Measurements from ENCODE around the gene C19orf12. TPM values are rescaled to one million over a fixed set of nuclear protein-coding genes. Genes with fewer than 3 reads are reported as not detected.

Gene C19orf12
- polyA plus RNA-seq, 1 donor, result 26.5 TPM

DNA sequence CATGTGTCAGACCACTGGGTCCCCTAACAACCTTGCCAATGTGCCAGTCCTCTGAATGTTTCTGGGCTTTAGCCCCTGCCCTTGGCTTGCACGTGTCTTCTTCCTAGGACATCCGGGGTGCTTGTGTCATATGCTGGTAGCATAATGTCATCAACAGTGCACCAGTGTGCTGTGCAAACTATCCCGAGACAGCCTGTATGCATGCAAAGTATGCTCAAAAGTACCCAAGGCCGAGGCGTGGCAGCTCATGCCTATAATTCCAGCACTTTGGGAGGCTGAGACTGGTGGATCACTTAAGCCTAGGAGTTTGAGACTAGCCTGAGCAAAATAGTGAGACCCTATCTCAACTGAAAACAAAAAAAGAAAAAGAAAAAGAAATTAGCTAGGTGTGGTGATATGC, 20.8 kb upstream of the C19orf12 start:
- peaks cover 9% of the 10 kb centered on the region for H3K27me3 ChIP-seq (ENCODE audit: control insufficient read depth, insufficient read depth, low read length)
- no peaks in the 10 kb centered on the region for H3K9me3 ChIP-seq (ENCODE audit: control insufficient read depth, low read depth, low read length)
- no peak for DNase-seq
- no peaks in the 10 kb centered on the region for H3K36me3 ChIP-seq (ENCODE audit: control insufficient read depth, insufficient read depth, low read length)
- H3K4me3 ChIP-seq (ENCODE audit: low read length), result no peak overlapping the region
- H3K27ac ChIP-seq (ENCODE audit: low read length), result no peak overlapping the region
- no CpG with 5 or more reads among the region's 5 CpGs for WGBS (ENCODE audit: insufficient coverage, low lambda C conversion rate)
- no peaks in the 10 kb centered on the region for H3K4me1 ChIP-seq (ENCODE audit: control insufficient read depth, insufficient read depth, low read length)

DNA sequence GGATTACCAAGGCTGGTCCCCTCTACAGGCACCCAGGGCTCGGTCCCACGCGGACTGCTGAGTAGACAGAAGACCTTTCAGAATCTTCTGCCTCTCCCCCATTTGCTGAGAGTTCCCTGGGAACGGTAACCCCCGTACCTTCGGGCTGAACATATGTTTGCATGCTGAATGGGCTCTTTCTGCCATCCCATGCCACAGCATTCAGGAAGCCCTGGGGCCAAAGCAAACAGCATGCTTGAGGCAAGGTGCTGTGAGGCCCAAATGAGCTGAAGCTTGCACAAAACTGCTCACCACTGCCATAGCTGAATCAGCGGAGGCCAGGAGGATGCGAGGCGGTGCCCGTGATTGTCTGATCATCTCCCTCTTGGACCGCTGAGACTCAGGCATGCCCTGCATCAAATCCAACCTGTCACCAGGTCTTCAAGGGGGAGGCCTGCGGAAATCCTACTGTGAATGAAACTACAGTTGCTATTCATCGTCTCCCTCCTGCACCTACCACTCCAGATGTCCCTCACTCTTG, 16.3 kb upstream of the C19orf12 start:
- Histone ChIP-seq H3K4me1 (ENCODE audit: control insufficient read depth, insufficient read depth, low read length) (no peaks in the 10 kb centered on the region), H3K36me3 (ENCODE audit: control insufficient read depth, insufficient read depth, low read length) (no peaks in the 10 kb centered on the region), H3K27me3 (ENCODE audit: control insufficient read depth, insufficient read depth, low read length) (peaks cover 12% of the 10 kb centered on the region), H3K27ac (ENCODE audit: low read length) (no peak overlapping the region), H3K9me3 (ENCODE audit: control insufficient read depth, low read depth, low read length) (no peaks in the 10 kb centered on the region), H3K4me3 (ENCODE audit: low read length) (no peak overlapping the region)
- no peak for DNase-seq
- 94% methylated on average over 3 of the region's 13 CpGs for WGBS (ENCODE audit: insufficient coverage, low lambda C conversion rate)

DNA sequence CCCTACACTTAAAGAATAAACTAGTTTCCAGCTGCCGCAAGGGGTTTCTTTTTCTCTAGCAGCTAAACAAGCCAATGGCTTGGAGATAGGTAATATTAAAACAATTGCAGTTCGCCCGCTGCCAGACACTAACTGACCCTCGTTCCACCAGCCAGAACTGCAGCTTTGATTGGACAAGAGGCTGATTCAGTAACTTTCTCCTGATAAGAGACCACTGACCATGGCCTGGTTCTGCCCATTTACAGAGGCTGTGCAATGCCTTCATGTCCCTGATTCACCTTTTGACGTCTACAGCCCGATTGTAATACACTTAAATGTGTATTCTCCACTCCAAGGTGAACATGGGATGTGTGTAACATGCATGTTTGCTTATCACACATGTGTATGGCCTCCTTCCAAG, 12.8 kb upstream of the C19orf12 start:
- no peak for DNase-seq
- peaks cover 4% of the 10 kb centered on the region for H3K9me3 ChIP-seq (ENCODE audit: control insufficient read depth, low read depth, low read length)
- no CpG with 5 or more reads among the region's 6 CpGs for WGBS (ENCODE audit: insufficient coverage, low lambda C conversion rate)
- H3K36me3 ChIP-seq (ENCODE audit: control insufficient read depth, insufficient read depth, low read length), result no peaks in the 10 kb centered on the region
- no peaks in the 10 kb centered on the region for H3K4me1 ChIP-seq (ENCODE audit: control insufficient read depth, insufficient read depth, low read length)
- H3K27me3 ChIP-seq (ENCODE audit: control insufficient read depth, insufficient read depth, low read length), result peaks cover 36% of the 10 kb centered on the region
- H3K4me3 ChIP-seq (ENCODE audit: low read length), result no peak overlapping the region
- H3K27ac ChIP-seq (ENCODE audit: low read length), result no peak overlapping the region

DNA sequence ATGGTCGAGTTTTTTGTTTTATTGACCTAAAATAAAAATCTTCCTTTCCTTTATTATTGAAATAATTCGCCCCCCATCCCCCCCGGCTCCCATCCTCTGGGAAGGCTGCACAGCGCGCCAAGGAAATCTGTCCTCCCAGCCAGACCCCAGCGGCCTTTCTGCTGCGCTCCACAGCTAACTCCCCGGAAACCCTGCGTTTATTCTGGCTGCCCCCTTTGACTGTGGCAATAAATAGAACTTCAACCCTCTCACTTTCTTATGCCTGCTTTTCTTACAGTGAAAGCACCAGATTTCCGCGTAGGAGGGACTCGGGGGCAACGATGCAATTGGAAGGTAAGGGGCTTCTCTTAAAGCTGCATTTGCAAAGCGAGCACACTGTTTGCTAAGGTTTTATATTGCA, 9.7 kb upstream of the C19orf12 start:
- DNase-seq, result no peak
- H3K36me3 ChIP-seq (ENCODE audit: control insufficient read depth, insufficient read depth, low read length), result no peaks in the 10 kb centered on the region
- H3K27ac ChIP-seq (ENCODE audit: low read length), result no peak overlapping the region
- peaks cover 4% of the 10 kb centered on the region for H3K9me3 ChIP-seq (ENCODE audit: control insufficient read depth, low read depth, low read length)
- WGBS (ENCODE audit: insufficient coverage, low lambda C conversion rate), result no CpG with 5 or more reads among the region's 14 CpGs
- peaks cover 33% of the 10 kb centered on the region for H3K27me3 ChIP-seq (ENCODE audit: control insufficient read depth, insufficient read depth, low read length)
- no peak overlapping the region for H3K4me3 ChIP-seq (ENCODE audit: low read length)
- no peaks in the 10 kb centered on the region for H3K4me1 ChIP-seq (ENCODE audit: control insufficient read depth, insufficient read depth, low read length)

DNA sequence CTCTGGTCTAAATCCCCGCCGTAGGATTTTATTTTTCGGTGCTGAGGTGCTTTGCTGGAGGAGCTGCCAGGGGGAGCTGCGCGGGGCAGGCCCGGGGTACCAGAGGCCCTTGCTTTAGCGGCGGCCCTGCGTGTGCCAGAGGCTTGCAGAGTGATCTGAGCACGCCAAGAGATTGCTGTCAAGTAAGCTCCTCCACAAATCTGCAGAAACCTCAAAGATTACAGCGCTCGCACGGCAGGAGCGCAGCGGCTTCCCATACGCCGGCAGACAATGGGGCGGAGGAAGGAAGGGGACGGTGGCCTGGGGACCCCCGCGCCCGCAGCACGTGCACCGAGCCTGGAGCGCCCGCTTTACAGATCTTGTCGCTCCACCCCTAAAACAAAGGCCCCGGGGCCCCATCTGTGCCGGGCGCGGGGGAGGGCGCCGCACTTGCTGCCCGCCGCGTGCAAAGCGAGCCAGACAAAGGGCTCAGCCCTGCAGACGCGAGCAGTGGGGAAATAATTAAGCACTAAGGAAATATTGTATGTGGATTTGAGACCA, 9.1 kb upstream of the C19orf12 start:
- H3K36me3 ChIP-seq (ENCODE audit: control insufficient read depth, insufficient read depth, low read length), result no peaks in the 10 kb centered on the region
- H3K4me1 ChIP-seq (ENCODE audit: control insufficient read depth, insufficient read depth, low read length), result no peaks in the 10 kb centered on the region
- H3K27ac ChIP-seq (ENCODE audit: low read length), result no peak overlapping the region
- peaks cover 4% of the 10 kb centered on the region for H3K9me3 ChIP-seq (ENCODE audit: control insufficient read depth, low read depth, low read length)
- H3K27me3 ChIP-seq (ENCODE audit: control insufficient read depth, insufficient read depth, low read length), result peaks cover 33% of the 10 kb centered on the region
- DNase-seq, result peak in 1 of 2 donors; percentile 31
- no CpG with 5 or more reads among the region's 39 CpGs for WGBS (ENCODE audit: insufficient coverage, low lambda C conversion rate)
- H3K4me3 ChIP-seq (ENCODE audit: low read length), result peak overlapping the region; percentile 9

DNA sequence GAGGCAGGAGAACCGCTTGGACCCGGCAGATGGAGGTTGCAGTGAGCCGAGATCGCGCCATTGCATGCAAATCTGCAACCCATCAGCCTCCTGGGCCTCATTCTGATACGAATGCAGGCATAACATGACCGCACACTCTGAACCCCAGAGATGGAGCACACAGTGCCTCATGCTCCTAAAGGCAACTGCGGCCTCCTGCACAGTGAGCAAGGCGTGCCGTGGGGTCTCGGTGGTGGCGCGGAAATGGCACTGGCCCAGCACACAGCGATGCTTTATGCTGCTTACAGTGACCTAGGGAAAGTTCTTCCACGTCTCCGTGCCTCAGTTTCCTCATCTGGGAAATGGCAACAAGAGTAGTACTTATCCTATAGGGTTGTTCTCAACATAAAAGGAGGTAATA, 2.0 kb upstream of the C19orf12 start:
- Histone ChIP-seq H3K4me1 (ENCODE audit: control insufficient read depth, insufficient read depth, low read length) (peaks cover 5% of the 10 kb centered on the region), H3K4me3 (ENCODE audit: low read length) (no peak overlapping the region), H3K9me3 (ENCODE audit: control insufficient read depth, low read depth, low read length) (no peaks in the 10 kb centered on the region), H3K27me3 (ENCODE audit: control insufficient read depth, insufficient read depth, low read length) (no peaks in the 10 kb centered on the region), H3K36me3 (ENCODE audit: control insufficient read depth, insufficient read depth, low read length) (no peaks in the 10 kb centered on the region), H3K27ac (ENCODE audit: low read length) (no peak overlapping the region)
- no CpG with 5 or more reads among the region's 16 CpGs for WGBS (ENCODE audit: insufficient coverage, low lambda C conversion rate)
- DNase-seq, result no peak

DNA sequence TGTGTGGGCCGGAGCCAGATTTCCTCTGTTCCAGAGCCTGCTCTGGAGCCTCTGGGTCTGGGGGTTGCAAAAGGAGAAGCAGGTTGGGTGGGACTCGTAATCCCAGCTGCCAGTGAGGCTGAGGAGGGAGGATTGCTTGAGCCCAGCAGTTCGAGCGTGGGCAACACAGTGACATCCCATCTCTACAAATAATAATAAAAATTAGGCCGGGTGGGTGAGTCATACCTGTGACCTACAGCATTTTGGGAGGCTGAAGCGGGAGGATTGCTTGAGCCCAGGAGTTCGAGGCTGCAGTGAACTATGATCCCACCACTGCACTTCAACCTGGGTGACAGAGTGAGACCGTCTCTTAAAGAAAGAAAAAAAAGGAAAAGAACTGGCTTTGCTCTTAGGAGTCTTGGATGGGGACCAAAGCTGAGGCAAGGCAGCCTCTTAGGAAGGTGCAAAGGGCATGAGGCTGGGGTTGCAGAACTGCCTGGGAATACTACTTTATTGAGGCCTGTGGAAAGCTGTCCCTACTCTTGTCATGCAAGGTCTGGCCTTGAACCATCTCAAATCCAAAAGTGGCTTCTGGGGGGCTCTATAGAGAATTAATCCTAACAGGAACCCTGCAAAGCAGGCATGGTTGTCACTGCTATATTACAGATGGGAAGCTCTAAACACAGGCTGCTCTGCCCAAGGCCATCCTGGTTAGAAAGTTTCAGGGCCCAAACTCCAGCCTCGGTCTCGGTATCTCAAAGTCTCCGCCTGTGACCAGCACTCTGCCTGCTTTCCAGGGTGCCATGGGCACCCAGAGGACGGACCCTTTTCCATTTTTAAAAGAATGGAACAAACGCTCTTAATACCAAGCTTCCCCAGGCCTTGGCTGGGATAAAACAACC, 880 bp upstream of the C19orf12 start:
- H3K27ac ChIP-seq (ENCODE audit: low read length), result peak overlapping the region; percentile 90
- WGBS (ENCODE audit: insufficient coverage, low lambda C conversion rate), result no CpG with 5 or more reads among the region's 13 CpGs
- H3K36me3 ChIP-seq (ENCODE audit: control insufficient read depth, insufficient read depth, low read length), result no peaks in the 10 kb centered on the region
- peak; percentile 48 to 82 for DNase-seq
- H3K9me3 ChIP-seq (ENCODE audit: control insufficient read depth, low read depth, low read length), result no peaks in the 10 kb centered on the region
- H3K4me3 ChIP-seq (ENCODE audit: low read length), result peak overlapping the region; percentile 65
- H3K4me1 ChIP-seq (ENCODE audit: control insufficient read depth, insufficient read depth, low read length), result peaks cover 5% of the 10 kb centered on the region
- H3K27me3 ChIP-seq (ENCODE audit: control insufficient read depth, insufficient read depth, low read length), result no peaks in the 10 kb centered on the region

DNA sequence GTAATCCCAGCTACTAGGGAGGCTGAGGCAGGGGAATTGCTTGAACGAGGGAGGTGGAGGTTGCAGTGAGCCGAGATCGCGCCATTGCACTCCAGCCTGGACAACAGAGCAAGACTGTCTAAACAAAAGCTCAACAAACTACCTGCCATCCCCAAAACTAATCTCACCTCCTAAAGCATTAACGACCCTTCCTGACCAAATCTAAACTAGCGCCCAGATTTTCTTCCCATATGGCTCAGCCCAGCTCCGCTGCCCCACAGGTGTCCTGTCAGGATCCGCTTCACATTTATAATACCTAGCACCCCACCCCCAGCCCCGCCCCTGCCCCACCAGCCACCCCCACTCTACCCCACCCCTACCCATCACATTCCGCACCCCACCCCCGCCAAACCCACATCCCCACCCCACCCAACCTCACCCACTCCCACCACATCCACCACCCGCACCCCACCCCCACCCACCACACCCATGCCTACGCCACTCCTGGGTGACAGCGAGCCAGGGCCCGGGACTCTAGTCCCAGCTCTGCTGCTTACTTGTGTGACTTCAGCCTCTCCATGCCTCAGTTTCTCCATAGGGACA, 599 bp downstream of the C19orf12 start:
- H3K27ac ChIP-seq (ENCODE audit: low read length), result peak overlapping the region; percentile 77
- no peaks in the 10 kb centered on the region for H3K36me3 ChIP-seq (ENCODE audit: control insufficient read depth, insufficient read depth, low read length)
- no peak for DNase-seq
- H3K4me3 ChIP-seq (ENCODE audit: low read length), result peak overlapping the region; percentile 69
- WGBS (ENCODE audit: insufficient coverage, low lambda C conversion rate), result no CpG with 5 or more reads among the region's 15 CpGs
- no peaks in the 10 kb centered on the region for H3K9me3 ChIP-seq (ENCODE audit: control insufficient read depth, low read depth, low read length)
- H3K4me1 ChIP-seq (ENCODE audit: control insufficient read depth, insufficient read depth, low read length), result peaks cover 6% of the 10 kb centered on the region
- H3K27me3 ChIP-seq (ENCODE audit: control insufficient read depth, insufficient read depth, low read length), result no peaks in the 10 kb centered on the region

DNA sequence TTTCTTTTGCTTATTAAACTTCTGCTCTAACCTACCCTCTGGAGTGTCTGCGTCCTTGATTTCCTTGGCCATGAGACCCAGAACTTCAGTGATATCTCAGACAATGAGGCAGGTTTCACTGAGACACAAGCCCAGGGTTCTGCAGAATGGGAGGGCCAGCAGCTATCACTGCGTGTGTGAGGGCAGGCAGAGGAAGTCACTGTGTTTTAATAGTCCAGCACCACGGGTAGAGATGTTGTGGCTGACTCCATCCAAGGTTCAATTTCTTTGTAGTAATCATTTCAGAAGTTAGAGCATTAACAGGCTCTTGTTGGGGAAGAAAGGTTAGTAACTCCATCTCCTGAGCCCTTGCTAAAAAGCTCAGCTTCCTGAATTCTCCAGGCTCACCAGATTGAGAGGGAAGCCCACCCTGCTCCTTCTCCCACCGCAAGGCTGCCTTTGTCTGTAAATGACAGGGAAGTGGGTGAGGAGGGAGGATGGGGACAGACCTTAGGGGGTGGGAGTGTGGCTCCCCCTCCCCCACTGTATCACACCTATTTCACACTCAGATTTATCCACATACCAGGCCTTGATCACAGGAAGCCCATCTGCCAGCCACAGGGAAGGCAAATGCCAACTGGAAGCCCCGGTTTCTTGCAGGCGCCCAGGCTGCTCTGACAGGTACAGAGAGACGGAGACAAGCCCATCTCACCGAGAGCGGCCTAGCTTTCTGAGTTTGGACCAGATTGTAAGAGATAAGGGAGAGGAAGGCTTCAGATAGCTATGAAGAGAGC, 2.1 kb downstream of the C19orf12 start:
- no peaks in the 10 kb centered on the region for H3K9me3 ChIP-seq (ENCODE audit: control insufficient read depth, low read depth, low read length)
- H3K27ac ChIP-seq (ENCODE audit: low read length), result no peak overlapping the region
- WGBS (ENCODE audit: insufficient coverage, low lambda C conversion rate), result no CpG with 5 or more reads among the region's 9 CpGs
- no peak overlapping the region for H3K4me3 ChIP-seq (ENCODE audit: low read length)
- DNase-seq, result no peak
- no peaks in the 10 kb centered on the region for H3K36me3 ChIP-seq (ENCODE audit: control insufficient read depth, insufficient read depth, low read length)
- H3K27me3 ChIP-seq (ENCODE audit: control insufficient read depth, insufficient read depth, low read length), result no peaks in the 10 kb centered on the region
- peaks cover 18% of the 10 kb centered on the region for H3K4me1 ChIP-seq (ENCODE audit: control insufficient read depth, insufficient read depth, low read length)

DNA sequence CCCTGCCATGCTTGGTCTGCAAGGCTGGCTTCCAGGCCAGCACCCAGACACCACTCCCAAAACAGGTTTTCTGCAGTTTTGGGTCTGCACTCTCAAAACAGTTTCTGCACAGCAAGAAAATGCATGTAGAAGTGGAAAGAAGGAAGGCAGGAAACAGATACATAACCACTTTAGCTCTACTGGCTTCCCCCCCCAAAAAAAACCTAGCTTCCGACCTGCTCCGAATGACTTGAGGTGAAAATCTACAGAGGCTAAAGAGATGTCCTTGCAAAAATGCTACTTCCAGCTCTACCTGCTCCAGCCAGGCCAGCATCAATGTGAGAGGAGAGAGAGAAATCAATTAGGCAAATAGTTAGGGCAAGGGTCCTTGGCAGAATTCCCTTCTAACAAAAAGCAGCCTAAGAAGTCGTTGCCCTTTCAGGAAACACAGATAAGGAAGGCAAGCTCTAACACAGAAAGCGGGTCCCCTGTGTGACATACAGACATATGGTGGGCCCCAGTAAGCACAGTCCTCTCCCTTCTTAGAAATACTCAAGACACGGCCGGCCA, 3.4 kb downstream of the C19orf12 start:
- H3K27ac ChIP-seq (ENCODE audit: low read length), result no peak overlapping the region
- DNase-seq, result no peak
- no peaks in the 10 kb centered on the region for H3K9me3 ChIP-seq (ENCODE audit: control insufficient read depth, low read depth, low read length)
- H3K4me1 ChIP-seq (ENCODE audit: control insufficient read depth, insufficient read depth, low read length), result peaks cover 28% of the 10 kb centered on the region
- H3K36me3 ChIP-seq (ENCODE audit: control insufficient read depth, insufficient read depth, low read length), result peaks cover 7% of the 10 kb centered on the region
- no peaks in the 10 kb centered on the region for H3K27me3 ChIP-seq (ENCODE audit: control insufficient read depth, insufficient read depth, low read length)
- WGBS (ENCODE audit: insufficient coverage, low lambda C conversion rate), result no CpG with 5 or more reads among the region's 6 CpGs
- no peak overlapping the region for H3K4me3 ChIP-seq (ENCODE audit: low read length)

Measured in large intestine (tissue), 3 donors.